ENCODE measurements around the gene VASH1.
"Not testable (repeated sequence)": the region's sequence is repeated elsewhere in the genome, so short reads cannot be mapped to it uniquely, and the experiment has no call there.

VASH1 gene

GRCh38 chr14:76761136-76761959 is at the start of gene VASH1:
Gene VASH1, plus strand, starts transcription at chr14:76761468. Its CDS starts 1,354 bp downstream, at chr14:76762822.
- DNase-seq (ENCODE audit: low read depth): peak; percentile 23

- DNase-seq (ENCODE audit: low read depth): no peak
Observed at GRCh38 chr14:76713121-76713520, 48.1 kb upstream of the VASH1 start.

- no peak for DNase-seq (ENCODE audit: low read depth)
Observed at GRCh38 chr14:76714470-76714869, 46.8 kb upstream of the VASH1 start.

- no peak for DNase-seq (ENCODE audit: low read depth)
Observed at GRCh38 chr14:76715101-76715500, 46.2 kb upstream of the VASH1 start.

DNA sequence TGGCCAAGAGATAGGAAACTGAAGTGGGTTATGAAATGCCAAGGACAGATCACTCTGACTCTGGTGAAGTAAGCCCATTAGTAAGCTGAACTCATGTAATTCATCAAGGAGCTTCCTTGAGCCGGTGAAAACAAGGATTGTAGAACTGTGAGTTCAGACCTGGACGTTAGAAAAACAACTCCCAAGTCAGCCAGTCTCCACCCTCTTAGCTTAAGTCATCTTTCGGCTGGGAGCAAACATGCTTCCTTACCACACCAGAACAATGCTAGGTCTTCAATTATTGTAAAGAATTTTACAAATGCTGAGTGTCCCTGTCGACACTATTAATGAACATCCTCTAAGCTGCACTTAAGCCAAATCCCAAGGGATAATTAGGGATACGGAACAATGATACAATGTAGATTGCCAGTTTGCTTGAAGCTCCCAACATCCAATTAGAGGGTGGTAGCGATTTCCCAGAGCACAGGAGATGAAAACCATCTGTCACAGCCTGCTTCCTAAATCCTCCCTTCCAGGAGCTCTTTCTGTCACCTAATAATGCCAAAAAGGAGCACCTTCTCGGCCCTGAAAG is 45.7 kb upstream of the VASH1 start:
- no peak for DNase-seq (ENCODE audit: low read depth)

DNA sequence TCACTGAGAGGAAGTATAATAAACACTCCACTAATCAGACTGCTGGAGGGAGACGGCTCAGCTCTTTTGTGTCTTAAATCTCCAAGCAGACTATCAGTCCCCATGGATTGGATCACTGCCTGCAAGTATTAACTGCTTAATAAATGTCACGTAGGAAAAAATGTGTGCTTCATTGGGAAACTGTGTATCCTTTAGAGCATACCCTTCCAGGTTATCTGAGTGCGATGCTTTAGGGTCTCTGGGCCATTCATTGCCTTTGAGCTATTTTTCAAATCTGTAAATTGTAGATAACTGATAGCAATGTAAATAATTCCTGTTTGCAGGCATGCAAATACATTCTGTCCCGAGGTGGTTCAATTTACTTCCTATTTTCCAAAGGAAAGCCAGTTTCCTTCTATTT is 45.0 kb upstream of the VASH1 start:
- DNase-seq (ENCODE audit: low read depth): no peak

DNA sequence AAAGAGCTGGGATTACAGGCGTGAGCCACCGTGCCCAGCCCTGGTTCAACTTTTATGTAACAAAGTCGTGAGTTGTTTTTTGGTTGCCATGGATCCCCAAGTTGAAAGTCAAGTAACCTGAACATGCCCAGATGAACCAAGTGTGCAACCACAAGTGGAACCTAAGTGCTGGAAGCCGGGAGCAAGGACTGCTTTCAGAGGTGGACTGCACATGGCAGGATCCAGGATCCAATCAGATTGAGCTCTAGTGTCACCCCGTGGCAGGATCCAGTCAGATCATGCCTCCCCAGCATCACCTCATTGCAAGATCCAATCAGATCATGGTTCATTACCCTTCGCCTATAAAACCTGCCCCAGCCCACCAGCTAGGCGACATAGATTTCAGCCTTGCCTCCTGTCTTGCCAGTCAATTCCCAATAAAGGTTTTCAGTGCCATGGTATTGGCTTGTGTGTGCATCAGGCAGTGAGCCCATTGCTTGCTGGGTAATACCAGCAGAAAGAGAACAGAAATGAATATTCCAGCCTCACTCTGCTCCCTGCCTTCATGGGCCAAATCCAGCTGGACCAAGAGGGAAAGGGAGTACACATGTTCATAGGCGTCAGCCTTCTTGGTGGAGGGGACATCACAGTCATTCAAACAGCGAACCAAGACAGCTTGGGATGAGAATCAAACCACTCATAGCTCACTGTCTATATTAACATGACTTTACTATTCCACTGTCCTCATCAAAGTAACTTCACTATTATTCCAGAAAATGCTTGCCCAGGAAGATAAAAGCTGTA is 43.6 kb upstream of the VASH1 start:
- no peak for DNase-seq (ENCODE audit: low read depth)

- DNase-seq (ENCODE audit: low read depth): no peak
Observed at GRCh38 chr14:76718306-76719040, 42.8 kb upstream of the VASH1 start.

GRCh38 chr14:76719666-76720065 is 41.6 kb upstream of the VASH1 start:
- no peak for DNase-seq (ENCODE audit: low read depth)

DNA sequence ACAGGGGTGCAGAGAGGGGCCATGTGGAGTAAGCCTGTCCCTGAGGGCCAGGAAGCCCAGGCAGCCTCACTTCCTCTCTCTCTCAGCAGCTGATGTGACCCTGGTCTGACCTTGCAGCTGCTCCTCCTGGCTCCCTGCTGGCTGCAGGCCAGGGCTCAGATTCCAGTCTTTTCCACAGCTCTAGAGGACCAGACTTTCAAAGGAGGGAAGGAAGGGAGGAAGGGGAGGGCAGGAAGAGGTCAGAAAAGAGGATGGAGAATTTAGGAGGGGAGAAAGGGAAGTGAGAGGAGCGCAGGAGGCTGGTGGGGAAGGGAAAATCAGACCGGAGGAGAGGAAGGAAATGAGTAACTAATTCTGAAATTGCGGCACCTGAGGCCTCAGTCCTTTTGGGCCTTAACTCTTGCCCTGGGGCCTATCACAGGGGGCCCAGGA is 40.9 kb upstream of the VASH1 start:
- no peak for DNase-seq (ENCODE audit: low read depth)

DNA sequence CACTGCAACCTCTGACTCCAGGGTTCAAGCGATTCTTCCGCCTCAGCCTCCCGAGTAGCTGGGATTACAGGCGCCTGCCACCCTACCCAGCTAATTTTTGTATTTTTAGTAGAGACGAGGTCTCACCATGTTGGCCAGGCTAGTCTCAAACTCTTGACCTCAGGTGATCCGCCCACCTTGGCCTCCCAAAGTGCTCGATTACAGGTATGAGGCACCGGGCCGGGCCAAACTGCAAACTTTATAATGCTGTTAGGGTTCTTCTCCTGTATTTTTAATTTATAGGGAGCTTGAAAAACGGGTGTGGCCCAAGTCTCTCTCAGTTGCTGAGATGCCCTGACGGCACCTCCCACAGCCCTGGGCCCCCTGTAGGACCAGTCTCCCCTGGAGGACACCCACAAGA is 39.8 kb upstream of the VASH1 start:
- not testable (repeated sequence) for DNase-seq (ENCODE audit: low read depth)

DNA sequence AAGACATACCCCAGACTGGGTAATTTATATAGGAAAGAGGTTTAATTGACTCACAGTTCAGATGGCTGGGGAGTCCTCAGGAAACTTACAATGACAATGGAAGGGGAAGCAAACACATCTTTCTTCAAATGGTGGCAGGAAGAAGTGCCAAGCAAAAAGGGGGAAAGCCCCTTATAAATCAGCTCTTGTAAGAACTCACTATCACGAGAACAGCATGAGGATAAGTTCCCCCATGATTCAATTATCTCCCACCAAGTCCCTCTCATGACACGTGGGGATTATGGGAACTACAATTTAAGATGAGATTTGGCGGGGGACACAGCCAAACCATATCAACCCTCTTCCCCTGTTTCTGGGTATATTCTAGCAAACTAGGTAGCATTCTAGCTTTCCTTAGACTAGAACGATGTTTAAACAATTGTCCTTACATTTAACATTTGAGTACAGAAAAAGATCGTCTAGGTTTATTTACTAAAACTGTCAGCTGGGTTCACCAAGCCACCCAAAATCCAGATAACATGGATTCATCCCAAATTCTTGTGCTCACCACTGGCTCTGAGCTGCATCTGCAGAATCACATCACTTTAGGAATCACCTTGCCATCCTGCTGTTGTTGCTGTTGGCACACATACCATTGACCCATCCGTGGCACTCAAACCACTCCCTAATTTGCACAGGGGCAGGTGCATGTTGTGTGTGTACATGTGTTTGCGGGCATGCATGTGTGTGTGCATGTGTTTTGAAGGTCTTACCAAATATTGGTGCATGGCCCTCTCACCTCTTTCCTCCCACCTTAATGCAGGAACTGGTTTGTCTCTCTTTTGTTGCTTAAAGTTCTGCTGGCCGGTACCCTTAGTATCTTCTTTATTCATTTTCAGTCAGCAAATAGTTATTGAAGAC is 36.4 kb upstream of the VASH1 start:
- DNase-seq (ENCODE audit: low read depth): no peak

DNA sequence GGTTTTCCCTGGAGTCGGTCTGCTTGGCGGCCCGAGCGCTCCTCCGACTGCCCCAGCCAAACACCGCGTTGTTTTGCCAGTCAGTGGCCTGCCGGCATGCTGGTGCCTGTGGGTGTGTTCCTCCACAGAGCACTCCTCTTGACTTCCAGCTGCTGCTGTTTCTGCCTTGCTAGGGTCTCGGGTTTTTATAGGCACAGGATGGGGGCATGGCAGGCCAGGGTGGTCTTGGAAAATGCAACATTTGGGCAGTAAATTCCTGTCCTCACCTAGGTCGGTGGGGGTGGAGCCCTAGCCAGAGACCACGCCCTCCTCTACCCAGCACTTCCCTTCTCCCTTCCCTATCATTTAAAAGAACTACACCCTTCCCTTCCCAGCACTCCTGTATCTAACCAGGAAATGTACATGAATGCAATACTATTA is 34.7 kb upstream of the VASH1 start:
- no peak for DNase-seq (ENCODE audit: low read depth)

DNA sequence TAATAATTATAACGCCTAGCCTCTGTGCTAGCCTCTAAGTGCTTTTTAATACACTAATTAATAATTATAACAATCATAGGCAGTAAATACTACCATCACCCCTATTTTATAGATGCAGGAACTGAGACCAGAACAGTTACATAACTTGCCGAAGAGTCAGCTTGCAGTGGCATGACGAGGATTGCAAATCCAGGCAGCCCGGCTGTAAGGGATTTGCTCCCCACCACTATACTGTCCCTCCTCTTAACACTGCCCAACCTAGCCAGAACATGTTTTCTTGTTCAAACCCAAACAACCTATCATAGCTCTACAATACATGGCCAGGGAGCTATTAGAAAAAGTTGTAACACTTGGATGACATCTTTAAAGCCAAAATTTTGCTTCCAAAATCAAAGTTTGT is 33.9 kb upstream of the VASH1 start:
- DNase-seq (ENCODE audit: low read depth): no peak

DNA sequence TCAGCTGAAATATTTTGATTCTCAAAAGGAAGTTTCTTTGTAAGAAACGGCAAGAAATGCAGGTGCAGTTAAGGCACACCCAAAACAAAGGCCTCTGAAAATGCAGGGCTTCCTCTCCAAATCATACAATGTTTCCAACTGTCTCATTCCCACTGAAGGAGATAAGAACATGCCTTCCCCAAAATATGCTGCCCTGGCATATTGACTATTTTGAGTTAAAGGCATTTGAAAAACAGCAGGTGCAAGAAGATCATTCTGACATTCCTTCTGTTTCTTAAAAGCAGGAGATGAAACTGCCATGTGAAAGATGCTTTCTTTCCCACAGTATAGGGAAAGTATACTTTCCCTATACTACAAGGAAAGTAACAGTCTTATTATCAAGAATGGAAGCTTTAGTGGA is 33.4 kb upstream of the VASH1 start:
- DNase-seq (ENCODE audit: low read depth): no peak

DNA sequence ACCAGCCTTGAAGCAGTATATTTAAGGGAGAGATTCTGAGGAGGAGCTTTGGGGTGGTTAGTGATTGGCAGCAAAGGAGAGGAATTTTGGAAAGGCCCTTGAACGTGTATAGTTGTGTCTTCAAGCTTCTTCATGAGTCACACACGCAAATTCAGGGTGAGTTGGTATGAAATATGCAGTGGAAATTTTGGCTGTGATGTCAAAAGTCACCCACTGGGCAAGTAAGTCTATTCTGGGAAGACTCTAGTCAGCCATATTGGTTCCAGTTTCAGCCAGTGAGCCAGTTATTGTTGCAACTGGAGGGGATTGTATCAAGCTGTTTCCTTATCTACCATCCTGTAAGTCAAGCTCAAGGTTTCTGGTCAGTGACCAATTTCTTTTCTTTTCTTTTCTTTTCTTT is 32.0 kb upstream of the VASH1 start:
- DNase-seq (ENCODE audit: low read depth): no peak

- DNase-seq (ENCODE audit: low read depth): no peak
Observed at GRCh38 chr14:76729953-76730505, 31.2 kb upstream of the VASH1 start.

GRCh38 chr14:76734501-76734900 is 26.8 kb upstream of the VASH1 start:
- DNase-seq (ENCODE audit: low read depth): not testable (repeated sequence)

- DNase-seq (ENCODE audit: low read depth): no peak
Observed at GRCh38 chr14:76736514-76736913, 24.8 kb upstream of the VASH1 start.

DNA sequence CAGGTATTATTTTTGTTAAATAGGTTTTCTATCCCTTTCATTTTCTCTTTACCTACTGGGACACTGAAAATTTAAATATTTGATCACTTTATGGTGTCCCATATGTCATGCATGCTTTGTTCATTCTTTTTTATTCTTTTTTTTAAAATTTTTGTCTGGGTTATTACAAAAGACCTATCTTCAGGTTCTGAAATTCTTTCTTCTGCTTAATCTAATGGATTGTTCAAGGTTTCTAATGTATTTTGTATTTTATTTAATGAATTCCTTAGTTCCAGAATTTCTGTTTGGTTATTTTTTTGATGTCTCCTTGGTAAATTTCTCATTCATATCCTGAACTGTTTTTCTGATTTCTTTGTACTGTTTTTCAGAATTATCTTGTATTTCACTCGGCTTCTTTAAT is 20.2 kb upstream of the VASH1 start:
- DNase-seq (ENCODE audit: low read depth): no peak

DNA sequence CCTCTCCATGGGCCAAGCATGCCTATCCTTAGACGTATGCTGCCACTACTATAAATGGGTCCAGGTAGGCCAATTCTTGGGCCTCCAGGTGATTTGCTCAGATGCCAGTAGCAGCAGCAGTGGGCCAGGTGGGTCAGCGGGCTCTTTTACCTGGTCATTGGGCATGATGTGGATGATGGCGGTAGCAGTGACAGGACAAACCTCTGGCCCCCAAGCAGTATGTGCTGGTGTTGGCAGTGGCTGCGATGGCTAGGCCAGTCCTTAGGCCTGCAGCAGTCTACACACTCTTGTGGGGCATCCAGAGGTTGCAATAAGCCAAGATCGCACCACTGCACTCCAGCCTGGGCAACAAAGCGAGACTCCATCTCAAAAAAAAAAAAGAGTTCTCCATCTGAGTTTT is 19.1 kb upstream of the VASH1 start:
- no peak for DNase-seq (ENCODE audit: low read depth)
